ENCODE measurements around the gene FAM163A. TPM values are rescaled to one million over a fixed set of nuclear protein-coding genes. Genes with fewer than 3 reads are reported as not detected.
A peak's percentile ranks its signal among the peaks of the same experiment; 100 is the strongest.

Gene FAM163A
- total RNA-seq, 5 donors from 2014 or later (not counting 1 experiment from before 2014, with no cell fraction given), result 0.25 TPM; not detected in 4

GRCh38 chr1:179822065-179822464 is 79.0 kb downstream of the FAM163A start:
- H3K4me1 Mint-ChIP-seq, result peaks cover 0 to 8% (median 0%) of the 10 kb centered on the region in 3 donors
- no peaks in the 10 kb centered on the region for H3K36me3 Mint-ChIP-seq
- POLR2A ChIA-PET, result no interaction called here
- H3K9me3 ChIP-seq, result no peaks in the 10 kb centered on the region
- no peak overlapping the region for H3K27ac ChIP-seq (ENCODE audit: low read length)
- DNase-seq (no peak), ATAC-seq (replicated peaks in 1 of 4) (no peak)
- H3K4me3 ChIP-seq (ENCODE audit: control insufficient read depth in 1 of 2, extremely low read depth in 1 of 2, low read length in 1 of 2), result no peak overlapping the region
- peaks cover 0 to 5% of the 10 kb centered on the region in 2 donors for H3K27me3 Mint-ChIP-seq
- H3K36me3 ChIP-seq (ENCODE audit: control insufficient read depth in 2 of 2, extremely low read depth in 1 of 2, insufficient read depth in 1 of 2, low read length in 1 of 2), result no peaks in the 10 kb centered on the region
- no peaks in the 10 kb centered on the region for H3K4me1 ChIP-seq (ENCODE audit: control insufficient read depth in 1 of 2, extremely low read depth in 1 of 2, insufficient read depth in 2 of 2, low read length in 2 of 2)
- no peak overlapping the region for H3K27ac Mint-ChIP-seq
- H3K4me3 Mint-ChIP-seq, result no peak overlapping the region
- WGBS (ENCODE audit: insufficient coverage), result no CpG with 5 or more reads among the region's 2 CpGs
- H3K27me3 ChIP-seq (replicated peaks in 1 of 2; ENCODE audit: control insufficient read depth in 2 of 2, extremely low read depth in 1 of 2, insufficient read depth in 2 of 2, low read length in 1 of 2), result peaks cover 0 to 5% of the 10 kb centered on the region in 2 experiments
- H3K9me3 Mint-ChIP-seq, result no peaks in the 10 kb centered on the region
- CTCF ChIA-PET, result interaction anchor here (0.6 to 3.1 kb wide), 6 partner anchors 7 to 814 kb away, joined by 3 to 16 read pairs (median 6); no protein-coding TSS in a partner anchor

- ChIA-PET CTCF (interaction anchor here in 1 of 2 donors (3.1 kb wide), 1 partner anchor 9 kb away, joined by 16 read pairs; no protein-coding TSS in a partner anchor), POLR2A (interaction anchor here in 1 of 2 donors (1.0 kb wide), 1 partner anchor 8 kb away, joined by 5 read pairs; no protein-coding TSS in a partner anchor)
- no peak for ATAC-seq (replicated peaks in 1 of 4)
- H3K36me3 Mint-ChIP-seq, result no peaks in the 10 kb centered on the region
- peaks cover 0 to 5% of the 10 kb centered on the region in 2 donors for H3K27me3 Mint-ChIP-seq
- Histone ChIP-seq H3K27ac (ENCODE audit: low read length) (no peak overlapping the region), H3K9me3 (no peaks in the 10 kb centered on the region), H3K27me3 (replicated peaks in 1 of 2; ENCODE audit: control insufficient read depth in 2 of 2, extremely low read depth in 1 of 2, insufficient read depth in 2 of 2, low read length in 1 of 2) (peaks cover 0 to 10% of the 10 kb centered on the region in 2 experiments), H3K36me3 (ENCODE audit: control insufficient read depth in 2 of 2, extremely low read depth in 1 of 2, insufficient read depth in 1 of 2, low read length in 1 of 2) (no peaks in the 10 kb centered on the region), H3K4me1 (ENCODE audit: control insufficient read depth in 1 of 2, extremely low read depth in 1 of 2, insufficient read depth in 2 of 2, low read length in 2 of 2) (no peaks in the 10 kb centered on the region), H3K4me3 (ENCODE audit: control insufficient read depth in 1 of 2, extremely low read depth in 1 of 2, low read length in 1 of 2) (no peak overlapping the region)
- no peaks in the 10 kb centered on the region for H3K9me3 Mint-ChIP-seq
- no peak overlapping the region for H3K4me3 Mint-ChIP-seq
- H3K4me1 Mint-ChIP-seq, result peaks cover 0 to 8% (median 0%) of the 10 kb centered on the region in 3 donors
- no peak for DNase-seq
- H3K27ac Mint-ChIP-seq, result no peak overlapping the region
- WGBS (ENCODE audit: insufficient coverage), result 90% methylated on average over 3 of the region's 4 CpGs
Measured at GRCh38 chr1:179823693-179824092, 80.6 kb downstream of the FAM163A start.

- no peak overlapping the region for H3K4me3 ChIP-seq (ENCODE audit: control insufficient read depth in 1 of 2, extremely low read depth in 1 of 2, low read length in 1 of 2)
- peaks cover 0 to 5% of the 10 kb centered on the region in 2 donors for H3K27me3 Mint-ChIP-seq
- H3K4me3 Mint-ChIP-seq, result no peak overlapping the region
- no peak overlapping the region for H3K27ac ChIP-seq (ENCODE audit: low read length)
- no peak overlapping the region for H3K27ac Mint-ChIP-seq
- no peaks in the 10 kb centered on the region for H3K4me1 ChIP-seq (ENCODE audit: control insufficient read depth in 1 of 2, extremely low read depth in 1 of 2, insufficient read depth in 2 of 2, low read length in 2 of 2)
- H3K27me3 ChIP-seq (replicated peaks in 1 of 2; ENCODE audit: control insufficient read depth in 2 of 2, extremely low read depth in 1 of 2, insufficient read depth in 2 of 2, low read length in 1 of 2), result peaks cover 0 to 9% of the 10 kb centered on the region in 2 experiments
- DNase-seq (peak in 1 of 35 experiments; percentile 9), ATAC-seq (replicated peaks in 1 of 4) (no peak)
- no peaks in the 10 kb centered on the region for H3K9me3 Mint-ChIP-seq
- H3K9me3 ChIP-seq, result no peaks in the 10 kb centered on the region
- H3K36me3 ChIP-seq (ENCODE audit: control insufficient read depth in 2 of 2, extremely low read depth in 1 of 2, insufficient read depth in 1 of 2, low read length in 1 of 2), result no peaks in the 10 kb centered on the region
- CTCF ChIA-PET, result interaction anchor here in 1 of 2 donors (3.1 kb wide), 1 partner anchor 10 kb away, joined by 16 read pairs; no protein-coding TSS in a partner anchor
- POLR2A ChIA-PET, result no interaction called here
- no peaks in the 10 kb centered on the region for H3K36me3 Mint-ChIP-seq
- H3K4me1 Mint-ChIP-seq, result peaks cover 0 to 8% (median 0%) of the 10 kb centered on the region in 3 donors
- WGBS (ENCODE audit: insufficient coverage), result 86% methylated on average over 5 of the region's 6 CpGs
Measured at GRCh38 chr1:179824265-179824664, 81.2 kb downstream of the FAM163A start.

GRCh38 chr1:179825206-179825605 is 82.1 kb downstream of the FAM163A start:
- no peak for ATAC-seq (replicated peaks in 1 of 4)
- Mint-ChIP-seq H3K27ac (no peak overlapping the region), H3K4me1 (peaks cover 0 to 10% (median 7%) of the 10 kb centered on the region in 3 donors), H3K36me3 (no peaks in the 10 kb centered on the region), H3K4me3 (no peak overlapping the region), H3K9me3 (no peaks in the 10 kb centered on the region), H3K27me3 (peaks cover 0 to 5% of the 10 kb centered on the region in 2 donors)
- no peaks in the 10 kb centered on the region for H3K36me3 ChIP-seq (ENCODE audit: control insufficient read depth in 2 of 2, extremely low read depth in 1 of 2, insufficient read depth in 1 of 2, low read length in 1 of 2)
- no peak overlapping the region for H3K27ac ChIP-seq (ENCODE audit: low read length)
- H3K27me3 ChIP-seq (replicated peaks in 1 of 2; ENCODE audit: control insufficient read depth in 2 of 2, extremely low read depth in 1 of 2, insufficient read depth in 2 of 2, low read length in 1 of 2), result peaks cover 0 to 9% of the 10 kb centered on the region in 2 experiments
- CTCF ChIA-PET, result interaction anchor here in 1 of 2 donors (0.6 to 3.1 kb wide), 2 partner anchors 10 to 11 kb away, joined by 5 to 16 read pairs; no protein-coding TSS in a partner anchor
- no peaks in the 10 kb centered on the region for H3K4me1 ChIP-seq (ENCODE audit: control insufficient read depth in 1 of 2, extremely low read depth in 1 of 2, insufficient read depth in 2 of 2, low read length in 2 of 2)
- H3K4me3 ChIP-seq (ENCODE audit: control insufficient read depth in 1 of 2, extremely low read depth in 1 of 2, low read length in 1 of 2), result no peak overlapping the region
- POLR2A ChIA-PET, result interaction anchor here in 1 of 2 donors (0.6 kb wide), 1 partner anchor 32 kb away, joined by 4 read pairs; no protein-coding TSS in a partner anchor
- DNase-seq, result no peak
- no peaks in the 10 kb centered on the region for H3K9me3 ChIP-seq
- 93% methylated on average over 6 of the region's 8 CpGs for WGBS (ENCODE audit: insufficient coverage)

GRCh38 chr1:179825798-179826460 is 82.8 kb downstream of the FAM163A start:
- Mint-ChIP-seq H3K4me1 (peaks cover 5 to 17% (median 14%) of the 10 kb centered on the region in 3 donors), H3K9me3 (no peaks in the 10 kb centered on the region), H3K27me3 (peaks cover 0 to 5% of the 10 kb centered on the region in 2 donors), H3K36me3 (no peaks in the 10 kb centered on the region), H3K27ac (no peak overlapping the region), H3K4me3 (no peak overlapping the region)
- ChIA-PET CTCF (interaction anchor here in 1 of 2 donors (1.3 kb wide), 1 partner anchor 11 kb away, joined by 5 read pairs; no protein-coding TSS in a partner anchor), POLR2A (no interaction called here)
- Histone ChIP-seq H3K4me1 (ENCODE audit: control insufficient read depth in 1 of 2, extremely low read depth in 1 of 2, insufficient read depth in 2 of 2, low read length in 2 of 2) (peaks cover under 1 to 5% of the 10 kb centered on the region in 2 experiments), H3K4me3 (ENCODE audit: control insufficient read depth in 1 of 2, extremely low read depth in 1 of 2, low read length in 1 of 2) (no peak overlapping the region), H3K36me3 (ENCODE audit: control insufficient read depth in 2 of 2, extremely low read depth in 1 of 2, insufficient read depth in 1 of 2, low read length in 1 of 2) (no peaks in the 10 kb centered on the region), H3K27ac (ENCODE audit: low read length) (no peak overlapping the region), H3K9me3 (no peaks in the 10 kb centered on the region), H3K27me3 (replicated peaks in 1 of 2; ENCODE audit: control insufficient read depth in 2 of 2, extremely low read depth in 1 of 2, insufficient read depth in 2 of 2, low read length in 1 of 2) (peaks cover 0 to 9% of the 10 kb centered on the region in 2 experiments)
- 81% methylated on average over 9 of the region's 13 CpGs for WGBS (ENCODE audit: insufficient coverage)
- ATAC-seq (replicated peaks in 1 of 4) (no peak), DNase-seq (no peak)

GRCh38 chr1:179826626-179827280 is 83.7 kb downstream of the FAM163A start:
- H3K27ac Mint-ChIP-seq, result no peak overlapping the region
- CTCF ChIA-PET, result interaction anchor here (0.7 to 1.3 kb wide), 3 partner anchors 12 to 712 kb away, joined by 3 to 5 read pairs (median 3); no protein-coding TSS in a partner anchor
- H3K4me1 Mint-ChIP-seq, result peaks cover 13 to 26% (median 22%) of the 10 kb centered on the region in 3 donors
- Histone ChIP-seq H3K4me3 (ENCODE audit: control insufficient read depth in 1 of 2, extremely low read depth in 1 of 2, low read length in 1 of 2) (no peak overlapping the region), H3K27me3 (replicated peaks in 1 of 2; ENCODE audit: control insufficient read depth in 2 of 2, extremely low read depth in 1 of 2, insufficient read depth in 2 of 2, low read length in 1 of 2) (peaks cover 0 to 9% of the 10 kb centered on the region in 2 experiments), H3K36me3 (ENCODE audit: control insufficient read depth in 2 of 2, extremely low read depth in 1 of 2, insufficient read depth in 1 of 2, low read length in 1 of 2) (no peaks in the 10 kb centered on the region), H3K9me3 (no peaks in the 10 kb centered on the region), H3K27ac (ENCODE audit: low read length) (no peak overlapping the region), H3K4me1 (ENCODE audit: control insufficient read depth in 1 of 2, extremely low read depth in 1 of 2, insufficient read depth in 2 of 2, low read length in 2 of 2) (peaks cover 9 to 14% of the 10 kb centered on the region in 2 experiments)
- H3K27me3 Mint-ChIP-seq, result peaks cover 0 to 5% of the 10 kb centered on the region in 2 donors
- WGBS (ENCODE audit: insufficient coverage), result 69% methylated on average over 3 of the region's 7 CpGs
- no peak for ATAC-seq (replicated peaks in 1 of 4)
- POLR2A ChIA-PET, result interaction anchor here (0.6 kb wide), 2 partner anchors 18 to 164 kb away, joined by 3 read pairs; no protein-coding TSS in a partner anchor
- H3K9me3 Mint-ChIP-seq, result no peaks in the 10 kb centered on the region
- no peak for DNase-seq
- H3K36me3 Mint-ChIP-seq, result no peaks in the 10 kb centered on the region
- H3K4me3 Mint-ChIP-seq, result no peak overlapping the region

Measured in T-cell (primary cell).